Breast epithelium (tissue), 4 donors: ENCODE results near the gene KCTD2. TPM values are rescaled to one million over a fixed set of nuclear protein-coding genes. Genes with fewer than 3 reads are reported as not detected.
A peak's percentile ranks its signal among the peaks of the same experiment; 100 is the strongest.
"Not testable (repeated sequence)": the region's sequence is repeated elsewhere in the genome, so short reads cannot be mapped to it uniquely, and the experiment has no call there.

Experiments
- DNase-seq, 2 donors: peaks; one replicate each; pipeline ENCODE4 v3.0.0-alpha.2; 2019; ENCODE audit warnings: low spot score in 2 of 2
- H3K27ac ChIP-seq, 2 donors: fragments of 200-600 bp; sonication (generic) in 1 of 2; one replicate each; pipeline ENCODE4 v1.5.1; 2016 to 2019; ENCODE audit warnings: mild to moderate bottlenecking in 1 of 2
- H3K27me3 ChIP-seq, 2 donors: fragments of 200-600 bp; sonication (generic) in 1 of 2; one replicate each; pipeline versions ENCODE4 v1.5.1 to v1.6.0; 2017 to 2019; ENCODE audit warnings: control low read depth in 1 of 2, mild to moderate bottlenecking in 1 of 2
- H3K36me3 ChIP-seq: fragments of 200-600 bp; one replicate; pipeline ENCODE4 v1.5.1; 2019
- H3K4me1 ChIP-seq, 2 donors: fragments of 200-600 bp; sonication (generic); one replicate each; pipeline ENCODE4 v1.5.1; 2016 to 2019; ENCODE audit warnings: control low read depth in 1 of 2
- H3K4me3 ChIP-seq, 3 donors: fragments of 200-600 bp; sonication (generic); 1 replicate in 2 of 3; 2 replicates in 1 of 3; pipeline ENCODE4 v1.5.1; 2016 to 2019; ENCODE audit warnings: mild to moderate bottlenecking in 3 of 3, moderate library complexity in 2 of 3
- H3K9me3 ChIP-seq, 2 donors: fragments of 200-600 bp; sonication (generic) in 1 of 2; one replicate each; pipeline ENCODE4 v1.5.1; 2016 to 2019; ENCODE audit warnings: control low read depth in 1 of 2
- CTCF ChIP-seq, 3 donors: fragments of 450-650 bp; IDR thresholded peaks; one replicate each; pipeline ENCODE4 v1.5.1; 2016 to 2017; ENCODE audit warnings: antibody characterized with exemption in 3 of 3, mild to moderate bottlenecking in 3 of 3, moderate library complexity in 3 of 3
- POLR2A ChIP-seq: fragments of 450-650 bp; IDR thresholded peaks from one replicate; pipeline ENCODE4 v1.6.1; 2016; ENCODE audit warnings: antibody characterized with exemption, mild to moderate bottlenecking, moderate library complexity
- POLR2AphosphoS5 ChIP-seq, 3 donors: sonication (generic); formaldehyde crosslinking; IDR thresholded peaks; one replicate each; pipeline ENCODE4 v1.6.1; 2017; ENCODE audit warnings: antibody characterized with exemption in 3 of 3
- intact Hi-C: fragments of 100-400 bp; cut with DNase I; formaldehyde crosslinking; loops from one replicate; pipeline ENCODE4 v1.15.1; 2023; ENCODE audit warnings: low total_unique reads
- total RNA-seq, 3 donors: library from RNA; depleted of rRNA; stranded (reverse); fragments of >200 nt; gene quantifications; one replicate each; pipeline ENCODE4 v1.1.0, GENCODE V29; 2016

The KCTD2 gene
- total RNA-seq, 3 donors from 2014 or later: 23.5 to 28.4 (median 24.6) TPM

- no peak for TF ChIP-seq POLR2A
- TF ChIP-seq POLR2AphosphoS5 (IDR thresholded peaks at IDR 0.05): no peak
- TF ChIP-seq CTCF (IDR thresholded peaks at IDR 0.05): no peak
- Histone ChIP-seq H3K9me3 (no peaks in the 10 kb centered on the region), H3K27me3 (no peaks in the 10 kb centered on the region), H3K4me3 (no peak overlapping the region), H3K36me3 (peaks cover 3% of the 10 kb centered on the region), H3K27ac (no peak overlapping the region), H3K4me1 (no peaks in the 10 kb centered on the region)
- intact Hi-C loops: no loop called here
- no peak for DNase-seq
Observed at GRCh38 chr17:75067856-75068255, 20.8 kb downstream of the KCTD2 start.

DNA sequence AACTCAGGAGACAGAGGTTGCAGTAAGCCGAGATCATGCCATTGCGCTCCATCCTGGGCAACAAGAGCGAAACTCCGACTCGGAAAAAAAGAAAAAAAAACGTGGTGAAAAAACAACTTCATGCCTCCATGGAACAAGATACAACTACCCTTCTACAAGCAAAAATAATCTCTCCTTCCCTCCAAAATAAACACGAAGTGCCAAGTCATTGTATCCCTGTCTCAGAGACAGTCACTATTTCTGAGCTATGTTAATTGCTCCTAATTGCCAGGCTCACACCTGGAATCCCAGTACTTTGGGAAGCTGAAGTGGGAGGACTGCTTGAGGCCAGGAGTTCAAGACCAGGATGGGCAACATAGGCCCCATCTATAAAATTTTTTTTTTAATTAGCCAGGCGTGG lies 21.7 kb downstream of the KCTD2 start:
- no peaks in the 10 kb centered on the region for H3K9me3 ChIP-seq
- H3K27ac ChIP-seq: no peak overlapping the region
- DNase-seq: no peak
- H3K36me3 ChIP-seq: peaks cover 3% of the 10 kb centered on the region
- H3K4me1 ChIP-seq: no peaks in the 10 kb centered on the region
- no peak overlapping the region for H3K4me3 ChIP-seq
- TF ChIP-seq POLR2AphosphoS5 (IDR thresholded peaks at IDR 0.05) (no peak), POLR2A (no peak), CTCF (IDR thresholded peaks at IDR 0.05) (no peak)
- intact Hi-C loops: no loop called here
- no peaks in the 10 kb centered on the region for H3K27me3 ChIP-seq

- intact Hi-C loops: no loop called here
- Histone ChIP-seq H3K27me3 (no peaks in the 10 kb centered on the region), H3K9me3 (no peaks in the 10 kb centered on the region), H3K4me1 (no peaks in the 10 kb centered on the region), H3K36me3 (no peaks in the 10 kb centered on the region), H3K27ac (no peak overlapping the region), H3K4me3 (no peak overlapping the region)
- peak in 2 of 3 donors; percentile 38 to 40 for TF ChIP-seq CTCF (IDR thresholded peaks at IDR 0.05)
- TF ChIP-seq POLR2AphosphoS5 (IDR thresholded peaks at IDR 0.05): no peak
- no peak for DNase-seq
Observed at GRCh38 chr17:75069783-75070182, 22.8 kb downstream of the KCTD2 start.

DNA sequence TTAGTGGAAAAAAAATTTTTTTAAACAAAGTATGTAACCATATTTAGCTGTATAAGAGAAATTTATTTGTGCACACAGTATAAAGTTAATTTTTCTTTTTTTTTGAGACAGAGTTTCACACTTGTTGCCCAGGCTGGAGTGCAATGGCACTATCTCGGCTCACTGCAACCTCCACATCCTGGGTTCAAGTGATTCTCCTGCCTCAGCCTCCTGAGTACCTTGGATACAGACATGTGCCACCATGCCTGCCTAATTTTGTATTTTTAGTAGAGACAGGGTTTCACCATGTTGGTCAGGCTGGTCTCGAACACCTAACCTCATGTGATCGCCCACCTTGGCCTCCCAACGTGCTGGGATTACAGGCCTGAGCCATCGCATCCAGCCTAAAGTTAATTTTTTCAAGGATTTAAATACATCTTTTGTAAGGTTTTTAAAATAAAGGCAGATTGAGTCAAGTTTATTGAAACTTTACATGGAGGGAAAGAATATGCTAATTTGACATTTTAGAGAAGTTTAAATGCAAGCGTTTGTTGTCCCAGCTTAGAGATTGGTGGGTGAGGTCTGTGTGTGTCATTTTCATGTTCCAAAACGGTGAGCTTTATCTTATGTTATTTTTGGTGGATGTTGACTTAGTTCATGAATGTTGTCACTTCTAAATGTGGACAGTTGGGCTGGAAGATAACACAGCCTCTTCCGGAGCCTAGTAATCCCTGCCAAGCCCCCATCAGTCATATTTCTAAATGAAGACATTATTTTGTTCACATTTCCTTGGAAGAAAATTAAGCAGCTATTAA lies 24.6 kb downstream of the KCTD2 start:
- DNase-seq, H3K4me3 ChIP-seq, H3K4me1 ChIP-seq, H3K27ac ChIP-seq, H3K27me3 ChIP-seq, H3K36me3 ChIP-seq, H3K9me3 ChIP-seq: not testable (repeated sequence)
- intact Hi-C loops: loop anchor here (1.0 kb wide), 1 partner anchor 35 kb away; no protein-coding TSS in a partner anchor

DNA sequence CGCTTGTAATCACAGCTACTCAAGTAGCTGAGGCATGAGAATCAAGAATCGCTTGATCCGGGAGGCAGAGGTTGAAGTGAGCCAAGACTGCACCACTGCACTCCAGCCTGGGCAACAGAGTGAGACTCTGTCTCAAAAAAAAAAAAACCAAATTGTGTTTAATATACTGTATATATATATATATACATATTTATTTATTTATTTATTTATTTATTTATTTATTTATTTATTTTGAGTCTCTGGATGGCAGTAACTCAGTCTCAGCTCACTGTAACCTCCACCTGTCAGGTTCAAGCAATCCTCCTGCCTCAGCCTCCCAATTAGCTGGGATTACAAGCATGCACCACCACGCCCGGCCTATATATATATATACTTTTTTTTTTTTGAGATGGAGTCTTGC lies 25.9 kb downstream of the KCTD2 start:
- intact Hi-C loops: loop anchor here (1.0 kb wide), 1 partner anchor 33 kb away; no protein-coding TSS in a partner anchor
- H3K27ac ChIP-seq, DNase-seq, H3K4me3 ChIP-seq, H3K4me1 ChIP-seq, H3K27me3 ChIP-seq, H3K36me3 ChIP-seq, H3K9me3 ChIP-seq: not testable (repeated sequence)

- intact Hi-C loops: no loop called here
- H3K4me3 ChIP-seq: no peak overlapping the region
Observed at GRCh38 chr17:75073618-75074047, 26.6 kb downstream of the KCTD2 start.

More at GRCh38 chr17:75073618-75074047, 26.6 kb downstream of the KCTD2 start:
- H3K36me3 ChIP-seq: no peaks in the 10 kb centered on the region
- H3K9me3 ChIP-seq: no peaks in the 10 kb centered on the region
- DNase-seq: peak in 1 of 2 donors; percentile 44
- peaks cover 0 to 8% of the 10 kb centered on the region in 2 donors for H3K4me1 ChIP-seq
- H3K27me3 ChIP-seq: no peaks in the 10 kb centered on the region
- TF ChIP-seq POLR2AphosphoS5 (IDR thresholded peaks at IDR 0.05) (peak; percentile 15 to 46 (median 21)), CTCF (IDR thresholded peaks at IDR 0.05) (no peak), POLR2A (no peak)
- H3K27ac ChIP-seq: peak overlapping the region; percentile 68 to 76
